CD4-positive, alpha-beta T cell treated with Interleukin-6 for 4 hours (primary cell): Measurements from ENCODE around the gene AAK1.
"Not testable (repeated sequence)": the region's sequence is repeated elsewhere in the genome, so short reads cannot be mapped to it uniquely, and the experiment has no call there.

ENCODE experiments used
- DNase-seq: peaks from one replicate; pipeline ENCODE4 v3.0.0-alpha.2; 2020; ENCODE audit warnings: mixed read lengths

AAK1 gene

DNA sequence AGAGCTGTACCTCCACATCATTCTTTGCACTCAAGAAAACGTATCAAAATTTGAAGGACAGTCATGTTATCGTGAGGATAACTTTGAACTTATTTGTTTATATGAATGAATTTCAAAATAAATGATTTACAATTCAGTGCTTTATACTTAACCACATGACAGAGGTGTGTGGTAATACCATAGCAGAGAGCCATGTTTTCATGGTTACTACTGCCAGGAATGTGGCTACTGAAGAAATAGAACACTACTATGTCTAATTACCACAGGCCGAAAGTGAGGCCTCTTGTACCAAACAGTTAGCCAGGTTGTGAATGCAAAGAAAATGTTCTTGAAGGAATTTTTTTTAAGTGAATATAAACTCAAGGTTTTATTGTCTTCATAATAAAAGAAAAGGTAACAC is 49.2 kb downstream of the AAK1 start:
- no peak for DNase-seq

DNA sequence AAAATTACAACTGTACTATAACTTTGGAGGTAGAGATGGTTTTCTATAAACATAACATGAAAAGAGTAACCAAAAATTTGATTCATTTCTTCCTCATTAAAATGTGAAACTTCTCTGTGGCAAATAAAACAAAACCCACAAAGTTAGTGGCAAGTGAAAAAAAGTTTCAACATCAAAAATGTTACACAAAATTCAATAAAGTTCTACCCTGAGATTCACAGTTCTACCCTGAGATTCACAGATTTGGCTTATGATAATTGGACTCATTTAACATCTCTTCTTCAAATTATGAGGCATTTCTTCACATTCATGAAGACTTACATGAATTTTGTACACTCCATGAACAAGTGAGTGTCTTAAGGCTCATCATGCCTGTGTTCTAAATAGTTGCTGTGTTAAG is 51.0 kb downstream of the AAK1 start:
- DNase-seq, result no peak

DNA sequence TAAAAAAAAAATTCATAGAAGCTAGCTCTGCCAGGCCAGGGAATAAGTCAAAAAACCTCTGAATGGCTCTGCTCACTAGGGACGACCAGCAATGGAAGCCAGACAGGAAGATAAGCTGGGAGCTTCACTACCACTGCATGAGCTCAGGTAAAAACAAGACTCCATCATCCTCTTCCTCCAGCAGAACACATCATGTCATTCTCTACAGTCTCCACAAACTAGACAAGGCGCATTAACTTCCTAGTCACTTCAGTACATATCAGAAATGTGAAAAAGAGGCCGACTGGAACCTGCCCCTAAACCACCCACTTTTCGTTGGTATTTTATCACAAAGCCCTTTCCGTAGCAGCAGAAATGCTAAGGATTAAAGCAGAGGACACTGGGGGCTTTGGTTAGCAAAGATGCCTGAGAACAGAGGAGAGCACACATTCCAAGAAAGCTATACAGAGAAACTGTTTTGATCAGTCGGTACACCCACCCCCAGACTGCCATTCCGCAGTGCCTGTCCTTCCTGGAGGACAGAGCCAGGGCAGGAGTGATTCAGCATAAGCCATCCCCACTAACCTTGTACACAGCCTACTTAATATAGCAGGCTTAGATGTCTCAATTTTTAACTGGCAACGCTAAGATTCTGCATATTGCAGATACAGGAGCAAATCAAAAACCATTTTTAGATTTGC is 53.4 kb downstream of the AAK1 start:
- DNase-seq, result no peak

DNA sequence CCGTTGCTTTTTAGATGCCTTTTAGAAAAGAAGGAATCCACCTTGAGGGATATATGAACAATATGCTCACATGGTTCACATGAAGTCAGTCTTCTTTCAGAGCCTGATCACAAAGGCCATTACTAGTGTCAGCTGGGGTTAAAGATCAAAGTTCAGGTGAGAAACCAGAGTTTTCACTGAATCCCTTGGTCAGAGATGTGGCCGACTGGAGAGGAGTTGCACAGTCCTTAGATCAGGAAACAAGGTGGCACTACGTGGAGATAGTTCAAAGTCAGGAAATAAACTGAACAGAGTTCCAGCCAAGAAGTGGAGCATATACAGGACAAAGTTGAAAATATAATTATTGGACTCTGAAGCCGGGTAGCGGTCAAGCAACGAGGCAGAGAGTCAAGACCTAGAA is 54.6 kb downstream of the AAK1 start:
- DNase-seq, result no peak

DNA sequence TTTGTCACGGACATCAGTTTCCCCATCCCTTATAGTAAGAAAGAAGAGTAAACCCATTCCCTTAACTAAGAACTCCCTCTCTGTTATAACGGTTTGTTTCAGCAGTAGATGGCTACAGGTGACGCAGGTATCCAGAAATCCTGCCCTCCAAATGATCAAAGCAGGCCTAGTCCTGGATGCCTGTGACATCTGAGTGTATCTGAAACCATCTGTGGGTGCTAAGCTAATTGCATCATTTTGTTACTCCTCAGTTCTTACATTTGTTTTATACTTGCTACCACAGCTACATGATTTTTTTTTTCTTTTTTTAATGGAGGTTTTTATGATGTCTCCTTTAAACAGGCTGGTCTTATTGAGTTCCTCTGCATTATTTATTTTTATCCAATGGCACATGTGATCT is 55.1 kb downstream of the AAK1 start:
- DNase-seq, result no peak

DNA sequence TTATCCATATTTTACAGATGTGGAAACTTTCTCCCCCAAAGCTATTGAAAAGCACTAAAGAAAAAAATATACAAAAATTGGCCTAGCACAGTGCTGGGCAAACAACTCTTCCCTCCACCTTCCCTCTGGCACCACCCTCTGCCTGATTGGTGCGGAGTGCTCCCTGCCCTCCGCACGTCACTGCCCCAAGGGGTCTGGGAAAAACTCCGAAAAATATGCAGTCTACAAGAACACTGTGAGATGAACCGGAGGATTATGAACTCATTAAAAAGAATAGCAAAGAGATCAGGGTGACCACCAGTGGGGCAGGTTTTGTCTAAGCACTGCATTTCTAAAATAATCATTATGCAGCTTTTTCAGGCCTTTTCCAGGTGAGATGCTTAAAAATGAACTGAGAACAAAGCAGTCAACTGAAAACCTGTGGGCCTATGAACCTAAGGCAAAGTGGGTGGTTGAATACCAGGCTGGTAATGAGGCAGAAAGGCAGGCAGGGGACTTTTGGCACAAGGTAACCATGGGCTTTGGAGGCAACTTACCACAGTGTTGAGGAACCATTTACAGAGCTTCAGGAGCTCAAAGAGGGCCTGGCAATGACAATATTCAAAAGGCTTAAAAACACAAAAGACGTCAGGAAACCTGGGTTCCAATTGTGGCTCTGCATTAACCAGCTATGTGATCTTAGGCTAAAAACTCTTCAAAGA is 57.5 kb downstream of the AAK1 start:
- no peak for DNase-seq

DNA sequence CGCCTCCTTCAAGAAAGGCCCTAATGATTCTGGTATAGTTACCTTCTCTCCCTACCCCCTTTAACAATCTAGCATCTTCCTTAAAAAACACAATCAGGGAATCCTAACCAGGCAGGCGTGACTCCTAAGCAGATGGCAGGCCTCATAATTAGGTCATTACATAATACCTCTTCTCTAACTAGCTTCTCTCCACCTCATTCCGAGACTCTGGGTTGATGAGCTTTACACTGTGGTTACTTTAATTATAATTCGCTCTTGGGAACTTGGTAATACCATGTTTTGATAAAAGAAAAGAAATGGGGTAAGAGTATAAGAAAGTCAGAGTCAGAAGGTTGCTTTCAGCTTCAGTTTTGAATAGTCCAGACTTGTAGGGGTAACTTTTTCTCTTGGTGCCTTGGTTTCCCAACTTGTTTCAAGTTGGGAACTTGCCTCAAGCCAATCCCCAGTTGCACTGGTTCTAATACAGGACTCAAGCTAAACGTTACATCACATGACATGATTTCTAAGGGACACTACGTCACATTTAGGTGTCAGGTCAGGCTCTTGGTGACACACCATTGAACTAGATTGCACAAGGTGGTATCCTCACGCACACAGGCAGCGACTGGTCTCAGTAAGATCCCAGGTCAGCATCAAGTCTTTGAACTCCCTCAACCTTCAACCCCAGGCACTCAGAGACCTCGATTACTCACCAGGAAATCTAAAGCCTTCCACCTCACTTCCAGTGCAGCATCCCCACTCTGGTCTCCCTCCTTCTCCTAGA is 59.2 kb downstream of the AAK1 start:
- DNase-seq, result no peak

DNA sequence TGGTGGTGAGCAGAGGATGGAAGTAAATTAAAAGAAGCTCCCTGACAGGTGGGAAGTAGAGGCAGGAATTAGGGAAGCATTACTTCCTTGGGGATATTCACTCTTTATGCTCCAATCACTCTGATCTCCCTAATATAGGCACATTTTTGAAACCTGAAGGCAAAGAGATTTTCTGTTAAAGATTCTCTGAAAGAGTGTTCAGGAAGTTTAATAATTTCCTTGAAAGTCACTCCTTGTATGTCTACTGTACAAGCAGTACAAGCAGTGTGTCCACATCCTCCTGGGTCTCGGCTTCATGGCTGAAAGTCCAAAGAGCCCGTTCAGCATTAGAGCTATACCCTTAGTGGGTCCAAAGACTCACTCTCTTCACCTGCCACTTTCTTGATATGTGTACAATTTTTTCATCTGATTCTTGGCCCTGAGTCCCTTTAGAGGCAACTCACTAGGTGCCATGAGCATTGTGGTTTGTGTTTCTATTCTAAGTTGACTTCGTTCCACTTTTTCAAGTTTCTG is 60.2 kb downstream of the AAK1 start:
- no peak for DNase-seq

DNA sequence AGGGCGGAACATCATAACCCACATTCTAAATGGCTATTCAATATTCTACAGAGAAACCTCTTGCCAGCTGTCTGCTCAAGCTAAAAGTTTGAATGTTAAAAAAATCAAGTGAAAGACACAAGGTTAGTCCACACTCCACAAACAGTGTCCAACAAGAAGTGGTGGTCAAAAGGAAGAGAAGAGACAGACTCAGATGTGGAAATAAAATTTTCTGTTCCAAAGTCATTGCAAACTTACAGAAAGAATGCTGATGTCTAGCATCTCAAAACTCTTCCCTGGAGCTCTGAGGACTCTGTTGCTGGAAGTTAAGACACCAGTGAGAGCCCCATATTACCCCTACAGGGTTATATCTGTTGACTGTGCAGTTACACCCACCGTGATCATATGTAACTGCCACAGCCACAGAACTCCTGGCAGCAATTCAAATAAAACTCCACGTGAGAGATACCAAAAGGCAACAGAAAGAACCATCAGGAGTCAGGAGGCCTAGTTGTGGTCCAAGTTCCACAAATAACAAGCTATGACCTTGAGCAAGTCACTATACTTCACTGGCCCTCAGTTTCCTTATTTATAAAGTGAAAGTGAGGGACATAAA is 60.9 kb downstream of the AAK1 start:
- no peak for DNase-seq

DNA sequence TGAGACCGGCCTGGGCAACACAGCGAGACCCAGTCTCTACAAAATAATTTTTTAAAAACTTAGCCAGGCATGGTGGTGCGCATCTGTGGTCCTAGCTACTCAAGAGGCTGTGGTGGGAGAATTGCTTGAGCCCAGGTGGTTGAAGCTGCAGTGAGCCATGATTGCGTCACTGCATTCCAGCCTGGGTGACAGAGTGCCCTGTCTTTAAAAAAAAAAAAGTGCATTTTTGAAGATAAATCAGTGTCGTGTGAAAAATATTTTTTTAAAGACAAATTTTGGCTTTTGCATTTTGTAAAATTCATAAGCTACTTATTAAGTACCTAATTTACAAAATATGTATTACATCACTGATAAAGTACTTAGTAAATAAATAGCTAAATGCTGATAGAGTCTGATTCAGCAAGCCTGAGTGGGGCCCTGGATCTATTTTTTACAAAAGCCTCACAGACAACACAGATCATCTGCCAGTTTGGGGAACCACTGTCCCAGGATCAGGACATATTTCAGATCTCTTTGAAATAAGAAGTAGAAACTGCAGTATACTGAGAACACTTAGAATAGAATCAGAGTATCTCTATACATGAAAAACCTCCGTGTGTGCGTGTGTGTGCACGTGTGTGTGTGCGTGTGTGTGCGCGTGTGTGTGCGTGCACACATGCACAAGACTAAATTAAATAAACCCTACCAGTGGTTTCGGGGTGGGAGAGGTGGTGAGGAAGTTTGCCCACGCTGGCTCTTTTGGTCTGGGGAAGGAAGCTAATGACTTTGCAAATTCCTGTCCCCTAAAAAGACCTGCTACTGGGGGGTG is 61.6 kb downstream of the AAK1 start:
- peak; percentile 29 for DNase-seq

DNA sequence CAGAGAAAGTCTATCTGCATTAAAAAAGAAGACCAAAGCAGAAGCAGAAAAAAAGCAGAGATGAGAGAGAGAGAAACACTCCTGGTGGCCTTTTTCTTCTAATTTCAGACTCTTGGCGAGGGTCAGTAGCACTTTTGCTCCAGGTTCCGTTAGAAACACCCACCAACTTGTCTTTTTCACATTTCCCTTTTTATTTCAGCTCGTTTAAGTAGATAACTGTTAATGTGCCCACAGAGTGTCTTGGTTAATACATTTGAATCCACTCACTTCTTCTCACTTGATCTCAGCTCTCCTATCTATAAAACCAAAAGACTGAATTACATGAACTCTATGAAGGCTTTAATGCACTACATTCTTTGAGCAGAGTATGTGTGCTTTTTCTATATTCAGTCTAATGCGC is 63.1 kb downstream of the AAK1 start:
- no peak for DNase-seq

DNA sequence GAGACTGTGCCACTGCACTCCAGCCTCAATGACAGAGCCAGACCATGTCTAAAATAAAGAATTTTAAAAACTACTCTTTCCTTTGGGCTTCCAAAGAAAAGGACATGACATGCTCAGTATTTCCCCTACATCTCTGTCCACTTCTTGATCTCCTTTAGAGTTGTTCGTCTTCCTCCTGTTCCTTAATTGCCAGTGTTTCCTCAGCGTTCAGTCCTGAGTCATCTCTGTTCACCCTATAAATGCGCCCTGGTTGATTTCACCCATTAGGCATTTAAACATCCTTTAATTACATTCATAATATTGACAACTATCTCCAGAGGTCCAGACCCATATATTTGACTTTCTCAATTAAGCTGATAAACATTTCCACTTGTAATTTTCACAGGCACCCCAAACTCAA is 64.0 kb downstream of the AAK1 start:
- DNase-seq, result no peak

DNA sequence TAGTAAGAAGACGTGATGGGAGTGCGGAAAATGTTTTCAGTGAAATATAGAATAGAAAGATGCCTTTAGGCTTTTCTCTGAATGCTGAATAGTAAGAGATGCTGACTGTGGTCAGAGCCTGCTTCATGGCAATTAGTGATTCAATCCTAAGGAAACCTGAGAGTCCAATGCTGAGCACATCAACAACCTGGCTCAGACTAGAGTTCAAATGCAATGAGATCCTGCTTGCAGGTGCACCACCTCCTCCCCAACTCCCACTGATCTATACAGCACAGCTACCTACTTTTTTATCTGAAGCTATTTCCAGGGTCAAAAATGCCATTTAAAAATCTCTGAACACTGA is 65.4 kb downstream of the AAK1 start:
- DNase-seq, result no peak

DNA sequence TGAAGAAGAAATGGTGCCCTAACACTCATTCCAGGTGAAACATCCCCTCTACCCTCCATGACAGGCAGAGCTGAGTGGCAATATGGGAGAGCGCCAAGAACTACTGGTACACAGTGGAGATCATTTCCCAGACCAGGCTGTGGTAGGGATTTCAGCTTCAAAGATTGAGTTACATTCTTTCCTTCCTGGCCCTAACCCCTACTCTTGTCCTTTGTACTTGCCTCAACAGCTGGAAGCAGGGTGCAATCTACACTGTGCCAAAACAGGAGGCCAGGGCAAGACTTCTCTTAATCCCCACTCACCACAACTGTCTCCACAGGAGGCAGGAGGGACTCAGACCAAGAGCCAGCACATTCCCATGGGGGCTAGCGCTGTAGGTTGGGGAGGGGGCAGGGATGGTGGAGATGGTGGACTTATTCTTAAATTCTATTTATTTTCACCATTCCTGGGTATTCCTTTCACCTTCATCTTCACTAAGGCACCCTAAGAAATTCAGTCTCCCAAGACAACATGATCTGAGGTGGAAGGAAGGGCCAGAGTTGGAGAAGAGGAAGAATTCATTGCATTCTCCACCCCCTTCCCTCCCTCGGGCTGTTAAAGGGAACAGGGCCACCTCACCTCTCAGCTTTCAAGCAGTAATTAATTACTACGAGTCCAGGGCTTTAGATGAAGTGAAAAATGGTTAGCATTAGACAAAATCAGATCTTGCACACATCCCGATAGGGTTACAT is 65.9 kb downstream of the AAK1 start:
- no peak for DNase-seq

DNA sequence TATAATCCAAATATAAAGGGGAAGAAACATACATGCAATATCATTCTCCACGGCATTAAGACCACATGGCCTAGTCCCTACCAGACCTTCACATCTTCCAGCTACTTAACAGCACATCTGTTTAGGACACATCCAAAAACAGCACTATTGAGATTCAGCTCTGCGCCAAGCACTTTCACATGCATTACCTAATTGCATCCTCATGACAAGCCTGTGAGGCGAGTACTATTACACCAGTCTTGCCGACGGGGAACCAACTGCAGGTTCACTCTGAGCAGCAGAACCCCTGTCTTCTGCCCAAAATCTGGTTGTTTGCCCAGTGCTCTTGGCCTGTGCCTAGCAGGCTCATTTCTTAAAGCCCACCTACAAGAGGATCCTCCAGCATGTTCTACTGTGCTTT is 66.7 kb downstream of the AAK1 start:
- no peak for DNase-seq

DNA sequence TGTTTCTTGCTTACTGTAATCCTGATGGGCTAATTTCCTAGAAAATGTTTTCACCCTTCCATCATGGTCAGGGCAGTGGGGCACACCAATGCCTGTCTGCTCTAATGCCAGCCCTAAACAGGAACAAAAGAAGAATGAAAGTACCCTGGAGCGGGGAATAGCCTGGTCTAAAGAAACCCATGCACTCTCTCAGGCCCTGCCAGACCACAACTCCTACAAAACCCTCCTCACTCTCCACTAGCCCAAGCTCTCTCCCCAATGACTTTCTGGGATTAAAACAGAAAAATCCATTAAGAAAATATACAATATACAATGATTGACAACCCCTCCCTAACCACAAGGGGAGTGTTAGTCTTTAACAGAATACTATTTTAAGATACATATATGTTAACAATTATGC is 67.6 kb downstream of the AAK1 start:
- DNase-seq, result no peak

DNA sequence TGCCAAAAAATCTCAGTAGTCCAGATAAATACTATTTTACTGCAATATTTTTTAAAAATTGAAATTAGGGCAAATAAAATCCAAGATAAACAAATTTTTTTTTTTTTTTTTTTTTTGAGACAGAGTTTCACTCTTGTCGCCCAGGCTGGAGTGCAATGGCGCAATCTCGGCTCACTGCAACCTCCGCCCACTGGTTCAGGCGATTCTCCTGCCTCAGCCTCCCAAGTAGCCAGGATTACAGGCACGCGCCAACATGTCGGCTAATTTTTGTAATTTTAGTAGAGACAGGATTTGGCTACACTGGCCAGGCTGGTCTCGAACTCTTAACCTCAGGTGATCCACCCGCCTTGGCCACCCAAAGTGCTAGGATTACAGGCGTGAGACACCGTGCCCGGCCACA is 68.2 kb downstream of the AAK1 start:
- DNase-seq, result not testable (repeated sequence)

DNA sequence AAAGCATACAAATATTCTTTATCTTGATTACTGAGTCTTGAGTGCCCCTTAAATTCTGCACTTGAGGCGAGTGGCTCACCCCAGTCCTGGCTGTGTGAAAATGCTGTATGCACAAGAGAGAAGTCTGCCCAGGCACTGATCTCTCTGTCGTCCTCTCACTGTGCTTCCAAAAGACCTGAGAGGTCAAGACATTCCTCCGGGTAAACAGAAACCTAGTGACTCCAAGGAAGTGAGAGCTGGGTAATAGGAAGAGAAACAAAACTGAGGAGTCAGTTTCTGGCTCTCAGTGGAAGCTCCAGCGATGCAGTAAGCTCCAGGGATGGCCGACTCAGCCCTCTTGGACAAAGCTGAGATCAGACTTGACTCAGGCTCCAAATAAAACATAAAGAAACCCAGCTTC is 70.9 kb downstream of the AAK1 start:
- no peak for DNase-seq

DNA sequence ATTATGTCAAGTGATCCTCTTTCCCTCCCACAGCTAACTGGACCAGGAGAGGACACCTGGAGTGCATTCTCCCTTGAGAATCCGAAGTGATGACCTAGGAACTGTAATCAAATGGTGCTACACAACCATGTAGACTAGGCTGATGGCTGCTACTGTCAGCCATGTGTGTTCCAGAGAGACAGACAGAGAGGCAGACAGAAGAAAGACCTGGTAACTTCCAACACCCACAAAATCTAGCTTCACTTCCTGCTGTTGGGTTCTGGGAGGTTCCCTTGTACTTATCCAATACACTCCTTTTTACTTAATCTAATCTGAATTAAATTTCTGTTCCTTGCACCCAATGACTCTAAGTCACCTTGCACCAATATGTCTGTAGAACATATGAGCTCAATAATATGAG is 72.3 kb downstream of the AAK1 start:
- DNase-seq, result peak; percentile 16

DNA sequence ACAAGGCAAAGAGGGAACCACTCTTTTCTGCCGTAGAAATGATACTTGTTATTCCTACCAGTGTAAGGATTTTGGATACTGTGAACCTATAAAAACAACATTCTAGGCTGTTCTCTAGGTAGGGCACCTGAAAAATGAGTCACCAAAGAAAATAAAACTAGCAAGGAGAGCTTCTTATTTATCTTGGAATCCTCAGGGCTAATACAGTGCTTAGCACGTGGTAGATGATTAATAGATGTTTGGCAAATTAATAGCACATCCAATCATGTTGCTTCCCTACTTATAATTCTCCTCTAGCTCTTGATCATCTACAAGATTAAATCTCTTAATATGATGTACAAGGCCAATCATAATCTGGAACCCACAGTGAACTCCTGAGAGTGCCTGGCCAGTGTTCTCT is 73.1 kb downstream of the AAK1 start:
- no peak for DNase-seq

DNA sequence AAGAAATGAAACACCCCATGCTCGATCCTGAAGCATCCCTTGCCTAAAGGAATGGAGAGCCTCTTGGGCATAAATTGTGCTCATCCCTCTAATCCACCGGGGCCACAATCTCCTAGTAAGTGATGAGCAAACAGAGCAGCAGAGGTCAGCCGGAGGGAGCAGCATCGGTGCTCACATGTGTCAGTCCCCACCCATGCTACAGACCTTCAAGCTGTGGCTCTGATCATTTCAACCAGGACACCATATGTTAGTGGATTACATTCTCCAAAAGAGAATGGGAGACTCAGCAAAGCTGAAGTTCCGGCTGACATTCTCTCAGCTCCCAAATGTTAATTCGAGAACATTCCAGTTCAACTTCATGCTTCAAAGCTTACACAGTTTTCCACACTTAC is 75.6 kb downstream of the AAK1 start:
- DNase-seq, result no peak
